H1 (cell line): ENCODE data around the gene MARK1. TPM values are rescaled to one million over a fixed set of nuclear protein-coding genes. Genes with fewer than 3 reads are reported as not detected.

Source experiments
- ASH2L ChIP-seq: fragments of 200-600, 300-600 bp; sonication (generic); IDR thresholded peaks from one replicate; pipeline ENCODE4 v1.7.1; 2017; ENCODE audit warnings: low read length
- ATF3 ChIP-seq: IDR thresholded peaks from 2 replicates; pipeline ENCODE4 v1.6.1; 2011; ENCODE audit warnings: low read depth, mild to moderate bottlenecking, low read length; ENCODE audit not compliant: insufficient read depth
- BACH1 ChIP-seq: IDR thresholded peaks from 2 replicates; pipeline ENCODE4 v1.6.1; 2012; ENCODE audit warnings: low read length, improper control_type of control experiment
- CHD1 ChIP-seq: IDR thresholded peaks from 2 replicates; pipeline ENCODE4 v1.6.1; 2012; ENCODE audit warnings: low read depth, low read length, improper control_type of control experiment
- RFX5 ChIP-seq: IDR thresholded peaks from 2 replicates; pipeline ENCODE4 v1.6.1; 2011; ENCODE audit warnings: low read depth, low read length, improper control_type of control experiment, borderline replicate concordance
- polyA plus RNA-seq, 7 experiments: library from polyadenylated mRNA; depleted of rRNA in 3 of 7; stranded (reverse) in 5 of 7; unstranded in 2 of 7; fragments of >200 nt in 5 of 7; fragments of 200-250 nt in 2 of 7; gene quantifications; 1 replicate in 5 of 7; 2 replicates in 1 of 7; 4 replicates in 1 of 7; pipeline versions ENCODE4 v1.2.1 to v1.2.3, GENCODE V29; 2011 to 2013; ENCODE audit warnings: missing spikeins in 2 of 7, mixed read lengths in 2 of 7
- total RNA-seq: library from RNA; stranded (reverse); fragmentation: NEBNext Ultra II Directional; extraction: Animal tissue kit (Norgen Biotek cat#: 25700); gene quantifications from 2 replicates; pipeline ENCODE4 v1.2.1, GENCODE V29; 2021

Gene MARK1
- total and polyA plus RNA-seq, 2 of the 8 experiments (the other 6 are each of a cell fraction or from before 2014, with no cell fraction given), result 5.5 to 20.5 TPM

GRCh38 chr1:220516014-220516721 is 11.8 kb upstream of the MARK1 start (continued):
- no peak for TF ChIP-seq CHD1
- TF ChIP-seq BACH1, result no peak
- no peak for TF ChIP-seq ASH2L
- TF ChIP-seq RFX5, result no peak
- no peak for TF ChIP-seq ATF3
